Upper lobe of right lung (tissue), 1 donor: ENCODE results near the gene ZNF691. TPM values are rescaled to one million over a fixed set of nuclear protein-coding genes. Genes with fewer than 3 reads are reported as not detected.

Experiments used
- ATAC-seq: fragments of 200-7000 bp; cut with Tn5 transposase; one replicate; pipeline ENCODE4 v1.9.1; 2020; ENCODE audit warnings: mild to moderate bottlenecking, moderate library complexity
- DNase-seq: peaks from one replicate; pipeline ENCODE4 v3.0.0-alpha.2; 2020
- H3K27ac ChIP-seq: fragments of 200-600 bp; one replicate; pipeline ENCODE4 v1.8.0; 2022
- H3K27me3 ChIP-seq: fragments of 200-600 bp; one replicate; pipeline ENCODE4 v1.8.0; 2022; ENCODE audit warnings: mild to moderate bottlenecking
- H3K36me3 ChIP-seq: fragments of 200-600 bp; one replicate; pipeline ENCODE4 v1.8.0; 2022
- H3K4me1 ChIP-seq: fragments of 200-600 bp; one replicate; pipeline ENCODE4 v1.8.0; 2022
- H3K4me3 ChIP-seq: fragments of 200-600 bp; one replicate; pipeline ENCODE4 v1.8.0; 2022; ENCODE audit warnings: mild to moderate bottlenecking
- H3K9me3 ChIP-seq: fragments of 200-600 bp; one replicate; pipeline ENCODE4 v1.8.0; 2022
- CTCF ChIP-seq: fragments of 200-600 bp; IDR thresholded peaks from one replicate; pipeline ENCODE4 v1.8.0; 2022; ENCODE audit warnings: antibody characterized with exemption
- intact Hi-C: fragments of 100-400 bp; cut with DNase I; formaldehyde crosslinking; loops from one replicate; pipeline ENCODE4 v1.11.0; 2022
- total RNA-seq: library from RNA; stranded (reverse); fragmentation: NEBNext Ultra II Directional; extraction: Animal tissue kit (Norgen Biotek cat#: 25700); gene quantifications from one replicate; pipeline ENCODE4 v1.2.1, GENCODE V29; 2021
- donor health status: DM: no; HTN: yes; CAD: no; lungs with severe emphysema.

The ZNF691 gene
- total RNA-seq, 1 donor from 2014 or later, result 8.2 TPM

GRCh38 chr1:42825036-42825851, 21.2 kb upstream of the ZNF691 start:
- DNase-seq (no peak), ATAC-seq (no peak)
- H3K27me3 ChIP-seq, result no peaks in the 10 kb centered on the region
- no peak overlapping the region for H3K27ac ChIP-seq
- intact Hi-C loops, result no loop called here
- H3K4me1 ChIP-seq, result peaks cover 5% of the 10 kb centered on the region
- no peaks in the 10 kb centered on the region for H3K9me3 ChIP-seq
- no peak overlapping the region for H3K4me3 ChIP-seq
- H3K36me3 ChIP-seq, result peaks cover 5% of the 10 kb centered on the region
- TF ChIP-seq CTCF, result no peak

GRCh38 chr1:42830631-42831030, 15.8 kb upstream of the ZNF691 start:
- no peak overlapping the region for H3K27ac ChIP-seq
- H3K27me3 ChIP-seq, result no peaks in the 10 kb centered on the region
- intact Hi-C loops, result no loop called here
- peaks cover 11% of the 10 kb centered on the region for H3K36me3 ChIP-seq
- H3K9me3 ChIP-seq, result no peaks in the 10 kb centered on the region
- DNase-seq (no peak), ATAC-seq (no peak)
- no peak for TF ChIP-seq CTCF
- no peak overlapping the region for H3K4me3 ChIP-seq
- no peaks in the 10 kb centered on the region for H3K4me1 ChIP-seq

- no peak for ATAC-seq
- intact Hi-C loops, result no loop called here
- no peak for TF ChIP-seq CTCF
These were observed 15.1 kb upstream of the ZNF691 start for GRCh38 chr1:42831273-42831672.

GRCh38 chr1:42832641-42833240, 13.7 kb upstream of the ZNF691 start:
- no peak for DNase-seq
- Histone ChIP-seq H3K4me3 (no peak overlapping the region), H3K4me1 (no peaks in the 10 kb centered on the region), H3K36me3 (peaks cover 11% of the 10 kb centered on the region), H3K9me3 (no peaks in the 10 kb centered on the region), H3K27me3 (no peaks in the 10 kb centered on the region), H3K27ac (no peak overlapping the region)
- no peak for ATAC-seq
- TF ChIP-seq CTCF, result no peak
- intact Hi-C loops, result no loop called here

More at GRCh38 chr1:42831273-42831672, 15.1 kb upstream of the ZNF691 start:
- H3K4me3 ChIP-seq, result no peak overlapping the region
- H3K27ac ChIP-seq, result no peak overlapping the region
- H3K36me3 ChIP-seq, result peaks cover 11% of the 10 kb centered on the region
- no peak for DNase-seq
- no peaks in the 10 kb centered on the region for H3K4me1 ChIP-seq
- H3K9me3 ChIP-seq, result no peaks in the 10 kb centered on the region
- no peaks in the 10 kb centered on the region for H3K27me3 ChIP-seq

GRCh38 chr1:42833981-42834380, 12.4 kb upstream of the ZNF691 start:
- Histone ChIP-seq H3K4me3 (no peak overlapping the region), H3K4me1 (no peaks in the 10 kb centered on the region), H3K27ac (no peak overlapping the region), H3K9me3 (no peaks in the 10 kb centered on the region), H3K36me3 (peaks cover 11% of the 10 kb centered on the region), H3K27me3 (no peaks in the 10 kb centered on the region)
- no peak for TF ChIP-seq CTCF
- intact Hi-C loops, result no loop called here
- ATAC-seq, result peak; percentile 70
- DNase-seq, result no peak
